Measurements from ENCODE around the gene MAP3K4. TPM values are rescaled to one million over a fixed set of nuclear protein-coding genes. Genes with fewer than 3 reads are reported as not detected.

Gene MAP3K4
- total RNA-seq, 1 donor from 2014 or later = 47.7 TPM

GRCh38 chr6:161073930-161074329, 82.4 kb downstream of the MAP3K4 start:
- no peak overlapping the region for H3K4me3 ChIP-seq
- ATAC-seq = no peak
- intact Hi-C loops (cut with DNase I) = no loop called here

GRCh38 chr6:161074496-161075121, 83.0 kb downstream of the MAP3K4 start:
- no peaks in the 10 kb centered on the region for H3K27me3 ChIP-seq
- no peak for TF ChIP-seq CTCF (IDR thresholded peaks at IDR 0.05)
- no peaks in the 10 kb centered on the region for H3K9me3 ChIP-seq
- DNase-seq (no peak), ATAC-seq (no peak)
- H3K27ac ChIP-seq = no peak overlapping the region
- no peak overlapping the region for H3K4me3 ChIP-seq
- peaks cover 62% of the 10 kb centered on the region for H3K36me3 ChIP-seq
- no peaks in the 10 kb centered on the region for H3K4me1 ChIP-seq
- intact Hi-C loops (cut with DNase I) = no loop called here

More at GRCh38 chr6:161073930-161074329, 82.4 kb downstream of the MAP3K4 start:
- Histone ChIP-seq H3K36me3 (peaks cover 60% of the 10 kb centered on the region), H3K27ac (no peak overlapping the region), H3K27me3 (no peaks in the 10 kb centered on the region), H3K4me1 (no peaks in the 10 kb centered on the region), H3K9me3 (no peaks in the 10 kb centered on the region)
- no peak for DNase-seq
- TF ChIP-seq CTCF (IDR thresholded peaks at IDR 0.05) = no peak

DNA sequence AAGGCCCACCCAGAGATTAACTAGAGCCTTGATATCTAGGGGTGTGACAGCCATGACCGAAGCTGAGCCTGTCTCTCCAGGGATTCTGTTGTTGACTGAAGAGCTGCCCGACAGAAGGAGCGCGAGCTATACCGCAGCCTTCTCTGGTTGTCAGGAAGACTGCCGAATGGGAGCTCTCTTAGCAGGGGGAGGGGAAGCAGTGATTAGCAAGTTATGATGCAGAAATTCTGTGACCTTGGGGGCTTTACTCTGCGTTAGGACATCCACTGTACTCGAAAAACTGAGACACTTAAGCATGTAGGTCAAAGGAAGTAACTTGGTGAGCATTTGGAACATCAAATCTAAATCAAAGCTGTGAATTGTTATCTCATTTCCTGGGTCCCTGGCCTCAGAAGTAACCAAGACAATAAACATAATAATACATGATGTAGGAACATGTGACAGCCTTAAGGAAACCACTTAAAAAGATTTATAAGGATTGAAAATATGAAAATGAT, 84.7 kb downstream of the MAP3K4 start:
- intact Hi-C loops (cut with DNase I) = no loop called here
- H3K4me1 ChIP-seq = no peaks in the 10 kb centered on the region
- no peaks in the 10 kb centered on the region for H3K27me3 ChIP-seq
- DNase-seq = no peak
- no peak for ATAC-seq
- no peaks in the 10 kb centered on the region for H3K9me3 ChIP-seq
- no peak overlapping the region for H3K4me3 ChIP-seq
- peaks cover 71% of the 10 kb centered on the region for H3K36me3 ChIP-seq
- no peak for TF ChIP-seq CTCF (IDR thresholded peaks at IDR 0.05)
- no peak overlapping the region for H3K27ac ChIP-seq

GRCh38 chr6:161079566-161080262, 88.1 kb downstream of the MAP3K4 start:
- Histone ChIP-seq H3K4me1 (no peaks in the 10 kb centered on the region), H3K9me3 (no peaks in the 10 kb centered on the region), H3K27ac (no peak overlapping the region), H3K36me3 (peaks cover 89% of the 10 kb centered on the region), H3K27me3 (no peaks in the 10 kb centered on the region), H3K4me3 (no peak overlapping the region)
- no peak for DNase-seq
- no peak for ATAC-seq
- TF ChIP-seq CTCF (IDR thresholded peaks at IDR 0.05) = no peak
- intact Hi-C loops (cut with DNase I) = no loop called here

GRCh38 chr6:161080263-161080970, 88.8 kb downstream of the MAP3K4 start:
- Histone ChIP-seq H3K27ac (no peak overlapping the region), H3K27me3 (no peaks in the 10 kb centered on the region), H3K4me3 (no peak overlapping the region), H3K9me3 (no peaks in the 10 kb centered on the region), H3K36me3 (peaks cover 89% of the 10 kb centered on the region), H3K4me1 (no peaks in the 10 kb centered on the region)
- no peak for TF ChIP-seq CTCF (IDR thresholded peaks at IDR 0.05)
- ATAC-seq = no peak
- DNase-seq = no peak
- intact Hi-C loops (cut with DNase I) = no loop called here

Data from upper lobe of right lung (tissue), 1 donor.